Astrocyte of the hippocampus (primary cell): ENCODE results near the gene ATP13A5.

Source experiments
- DNase-seq: peaks from one replicate; pipeline ENCODE4 v3.0.0; 2011; ENCODE audit warnings: low read depth, low spot score

Gene ATP13A5

GRCh38 chr3:193347521-193348501 is 30.7 kb downstream of the ATP13A5 start:
- peak; percentile 29 for DNase-seq

GRCh38 chr3:193346259-193346658 is 32.3 kb downstream of the ATP13A5 start:
- DNase-seq = no peak

GRCh38 chr3:193345431-193345830 is 33.1 kb downstream of the ATP13A5 start:
- no peak for DNase-seq

GRCh38 chr3:193344486-193344885 is 34.1 kb downstream of the ATP13A5 start:
- no peak for DNase-seq

- DNase-seq = no peak
These were observed 34.8 kb downstream of the ATP13A5 start for GRCh38 chr3:193343726-193344222.

- no peak for DNase-seq
These were observed 36.0 kb downstream of the ATP13A5 start for GRCh38 chr3:193342551-193342950.

GRCh38 chr3:193335031-193335430 is 43.5 kb downstream of the ATP13A5 start:
- peak; percentile 50 for DNase-seq

- DNase-seq = no peak
These were observed 45.3 kb downstream of the ATP13A5 start for GRCh38 chr3:193333229-193333628.

GRCh38 chr3:193330555-193331204 is 47.9 kb downstream of the ATP13A5 start:
- DNase-seq = no peak

GRCh38 chr3:193317682-193318300 is 60.8 kb downstream of the ATP13A5 start:
- no peak for DNase-seq

GRCh38 chr3:193314161-193314560 is 64.4 kb downstream of the ATP13A5 start:
- DNase-seq = no peak

- no peak for DNase-seq
These were observed 65.2 kb downstream of the ATP13A5 start for GRCh38 chr3:193313061-193313958.

- no peak for DNase-seq
These were observed 67.4 kb downstream of the ATP13A5 start for GRCh38 chr3:193310914-193311723.

GRCh38 chr3:193305356-193305755 is 73.2 kb downstream of the ATP13A5 start:
- DNase-seq = no peak

- DNase-seq = peak; percentile 15
These were observed 77.1 kb downstream of the ATP13A5 start for GRCh38 chr3:193301433-193301832.

GRCh38 chr3:193297421-193297820 is 81.1 kb downstream of the ATP13A5 start:
- DNase-seq = peak; percentile 79

- DNase-seq = no peak
These were observed 82.6 kb downstream of the ATP13A5 start for GRCh38 chr3:193295985-193296384.

- peak; percentile 72 for DNase-seq
These were observed 86.2 kb downstream of the ATP13A5 start for GRCh38 chr3:193292386-193292785.

- no peak for DNase-seq
These were observed 107.3 kb downstream of the ATP13A5 start for GRCh38 chr3:193271101-193271840.
